GM12892 (cell line): ENCODE measurements around the gene EOLA1.
"Not testable (repeated sequence)": the region's sequence is repeated elsewhere in the genome, so short reads cannot be mapped to it uniquely, and the experiment has no call there.

Experiments used
- POLR2A ChIP-seq: IDR thresholded peaks from 2 replicates; pipeline ENCODE4 v1.6.1; 2011; ENCODE audit warnings: low read depth, low read length, control low read depth
- POLR2AphosphoS5 ChIP-seq: IDR thresholded peaks from 2 replicates; pipeline ENCODE4 v1.6.1; 2011; ENCODE audit warnings: low read depth, low read length, control low read depth

DNA sequence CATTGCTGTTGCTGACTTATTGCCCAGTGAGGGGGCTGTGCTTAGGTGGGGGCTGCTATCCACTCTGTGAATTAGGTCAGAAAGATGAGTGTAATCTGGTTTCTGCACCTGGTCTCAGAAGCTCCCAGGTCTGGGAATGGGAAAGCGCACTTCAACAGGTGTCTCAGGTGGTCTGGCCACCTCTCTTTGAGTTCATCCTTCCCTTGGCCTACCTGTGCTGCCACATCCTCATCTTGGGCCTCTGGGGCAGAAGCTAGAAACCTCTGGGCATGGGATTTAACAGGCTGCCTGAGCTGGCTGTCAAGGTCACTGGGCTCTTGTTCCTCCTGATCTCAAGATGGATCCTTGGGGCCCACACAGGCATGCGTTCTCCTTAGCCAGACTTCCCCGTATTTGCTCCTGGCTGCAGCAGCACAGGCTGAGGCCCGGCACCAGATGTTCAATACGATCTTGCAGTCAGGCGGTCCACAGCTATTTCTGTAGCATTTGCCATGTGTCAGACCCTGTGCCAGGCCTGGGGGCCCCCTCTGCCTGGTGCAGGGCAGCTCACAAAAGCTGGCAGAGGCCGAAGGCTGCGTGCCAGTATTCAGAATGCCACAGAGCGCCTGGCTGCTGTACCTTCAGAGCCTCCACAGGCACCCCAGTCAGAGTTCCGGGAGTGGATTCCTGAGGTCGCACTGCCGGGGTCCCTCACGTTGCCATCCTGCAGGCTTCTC is 14.3 kb upstream of the EOLA1 start:
- not testable (repeated sequence) for TF ChIP-seq POLR2A, POLR2AphosphoS5
